ENCODE measurements around the gene PTPN1.

The PTPN1 gene

DNA sequence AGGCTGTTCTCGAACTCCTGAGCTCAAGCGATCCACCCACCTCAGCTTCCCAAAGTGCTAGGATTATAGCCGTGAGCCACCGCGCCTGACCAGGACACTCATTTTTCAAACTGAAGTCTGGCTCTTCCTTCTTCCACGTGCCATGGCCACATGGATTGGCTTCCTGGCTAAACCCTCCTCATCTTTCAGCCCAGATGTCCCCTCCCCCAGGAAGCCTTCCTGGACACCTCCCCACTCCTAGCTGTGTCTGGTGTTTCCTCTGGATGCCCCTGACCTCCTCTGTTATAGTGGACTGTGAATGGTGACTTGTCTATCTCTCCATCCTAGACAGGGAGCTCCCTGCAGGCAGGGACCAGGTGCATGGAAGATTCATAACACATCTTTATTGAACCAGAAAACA is 124.0 kb downstream of the PTPN1 start:
- TF ChIP-seq SIN3A (IDR thresholded peaks at IDR 0.05; ENCODE audit: borderline replicate concordance, insufficient read depth, low read length), result no peak
- no peak for TF ChIP-seq TAF1 (IDR thresholded peaks at IDR 0.05; ENCODE audit: borderline replicate concordance, insufficient read depth, low read length)
- no peak for TF ChIP-seq FOXP2 (optimal IDR thresholded peaks at IDR 0.05; ENCODE audit: borderline replicate concordance, extremely low read depth, extremely low read length, insufficient read depth)
- TF ChIP-seq POLR2AphosphoS5 (IDR thresholded peaks at IDR 0.05; ENCODE audit: low read depth, low read length), result no peak
- no peak for TF ChIP-seq REST (IDR thresholded peaks at IDR 0.05; ENCODE audit: insufficient read depth in 1 of 2, low read depth in 2 of 2, low read length in 2 of 2)
